Endothelial cell (in vitro differentiated cells): ENCODE data around the gene PPP1R14B. TPM values are rescaled to one million over a fixed set of nuclear protein-coding genes. Genes with fewer than 3 reads are reported as not detected.

Experiments
- DNase-seq: peaks from one replicate; pipeline ENCODE4 v3.0.0; 2021; ENCODE audit warnings: low spot score
- H3K27ac Mint-ChIP-seq: one replicate; pipeline ENCODE4 v1.8.0; 2021; ENCODE audit warnings: mixed read lengths, inconsistent platforms; ENCODE audit not compliant: unreplicated experiment
- H3K27me3 Mint-ChIP-seq: one replicate; pipeline ENCODE4 v1.8.0; 2021; ENCODE audit warnings: mild to moderate bottlenecking, moderate library complexity, mixed read lengths, inconsistent platforms; ENCODE audit not compliant: unreplicated experiment
- H3K36me3 Mint-ChIP-seq: one replicate; pipeline ENCODE4 v1.8.0; 2021; ENCODE audit warnings: mild to moderate bottlenecking, low read depth, mixed read lengths, inconsistent platforms; ENCODE audit not compliant: unreplicated experiment
- H3K4me1 Mint-ChIP-seq: one replicate; pipeline ENCODE4 v1.8.0; 2021; ENCODE audit warnings: mild to moderate bottlenecking, mixed read lengths, inconsistent platforms; ENCODE audit not compliant: unreplicated experiment
- H3K4me3 Mint-ChIP-seq: one replicate; pipeline ENCODE4 v1.8.0; 2021; ENCODE audit warnings: mild to moderate bottlenecking, mixed read lengths, inconsistent platforms; ENCODE audit not compliant: unreplicated experiment
- H3K9me3 Mint-ChIP-seq: one replicate; pipeline ENCODE4 v1.8.0; 2021; ENCODE audit warnings: mixed read lengths, inconsistent platforms; ENCODE audit not compliant: unreplicated experiment
- CTCF ChIP-seq: fragments of 200-600 bp; sonication (generic); IDR thresholded peaks from one replicate; pipeline ENCODE4 v1.5.0; 2021; ENCODE audit warnings: antibody characterized with exemption; ENCODE audit not compliant: unreplicated experiment
- total RNA-seq: library from RNA; stranded (reverse); fragmentation: NEBNext Ultra II Directional; extraction: Animal tissue kit (Norgen Biotek cat#: 25700); gene quantifications from one replicate; pipeline ENCODE4 v1.2.1, GENCODE V29; 2021; ENCODE audit not compliant: unreplicated experiment

Gene PPP1R14B
- total RNA-seq, 1 donor from 2014 or later, result 201 TPM

- peak overlapping the region; percentile 37 for H3K4me3 Mint-ChIP-seq
Measured at GRCh38 chr11:64289002-64289564, 42.3 kb upstream of the PPP1R14B start.

GRCh38 chr11:64288353-64288750 is 41.6 kb upstream of the PPP1R14B start:
- no peaks in the 10 kb centered on the region for H3K9me3 Mint-ChIP-seq
- no peak for TF ChIP-seq CTCF
- peaks cover 22% of the 10 kb centered on the region for H3K27me3 Mint-ChIP-seq

More at GRCh38 chr11:64289002-64289564, 42.3 kb upstream of the PPP1R14B start:
- no peak overlapping the region for H3K27ac Mint-ChIP-seq
- no peak for TF ChIP-seq CTCF
- no peak for DNase-seq
- H3K9me3 Mint-ChIP-seq, result no peaks in the 10 kb centered on the region
- H3K27me3 Mint-ChIP-seq, result peaks cover 24% of the 10 kb centered on the region
- peaks cover 9% of the 10 kb centered on the region for H3K36me3 Mint-ChIP-seq
- peaks cover 10% of the 10 kb centered on the region for H3K4me1 Mint-ChIP-seq

DNA sequence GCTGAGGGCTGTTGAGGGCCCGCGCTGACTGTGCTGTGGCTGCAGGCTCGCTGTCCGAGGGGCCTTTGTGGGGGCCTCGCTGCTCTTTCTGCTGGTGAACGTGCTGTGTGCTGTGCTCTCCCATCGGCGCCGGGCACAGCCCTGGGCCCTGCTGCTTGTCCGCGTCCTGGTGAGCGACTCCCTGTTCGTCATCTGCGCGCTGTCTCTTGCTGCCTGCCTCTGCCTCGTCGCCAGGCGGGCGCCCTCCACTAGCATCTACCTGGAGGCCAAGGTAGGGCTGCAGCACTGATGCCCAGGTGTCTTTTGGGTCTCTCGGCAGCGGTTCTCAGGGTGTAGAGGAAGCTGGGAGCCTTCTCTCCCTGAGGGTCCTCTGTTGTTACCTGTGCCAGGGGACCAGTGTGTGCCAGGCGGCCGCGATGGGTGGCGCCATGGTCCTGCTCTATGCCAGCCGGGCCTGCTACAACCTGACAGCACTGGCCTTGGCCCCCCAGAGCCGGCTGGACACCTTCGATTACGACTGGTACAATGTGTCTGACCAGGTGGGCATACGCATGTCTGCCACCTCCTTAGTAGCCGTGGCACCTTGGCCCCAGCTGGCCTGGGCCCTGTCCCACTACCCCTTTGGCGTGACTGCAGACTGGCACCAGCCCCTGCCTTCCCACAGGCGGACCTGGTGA is 41.1 kb upstream of the PPP1R14B start:
- H3K9me3 Mint-ChIP-seq, result no peaks in the 10 kb centered on the region

More at GRCh38 chr11:64288353-64288750, 41.6 kb upstream of the PPP1R14B start:
- peaks cover 9% of the 10 kb centered on the region for H3K36me3 Mint-ChIP-seq
- peaks cover 10% of the 10 kb centered on the region for H3K4me1 Mint-ChIP-seq
- H3K4me3 Mint-ChIP-seq, result no peak overlapping the region
- H3K27ac Mint-ChIP-seq, result no peak overlapping the region
- DNase-seq, result no peak

GRCh38 chr11:64286801-64287159 is 40.0 kb upstream of the PPP1R14B start:
- H3K36me3 Mint-ChIP-seq, result peaks cover 11% of the 10 kb centered on the region
- H3K27ac Mint-ChIP-seq, result peak overlapping the region; percentile 14
- no peak for TF ChIP-seq CTCF

More for the DNA sequence above, 41.1 kb upstream of the PPP1R14B start:
- no peak for DNase-seq
- Mint-ChIP-seq H3K27me3 (peaks cover 19% of the 10 kb centered on the region), H3K36me3 (peaks cover 9% of the 10 kb centered on the region), H3K4me3 (no peak overlapping the region), H3K27ac (no peak overlapping the region), H3K4me1 (peaks cover 10% of the 10 kb centered on the region)
- TF ChIP-seq CTCF, result no peak

More at GRCh38 chr11:64286801-64287159, 40.0 kb upstream of the PPP1R14B start:
- Mint-ChIP-seq H3K9me3 (no peaks in the 10 kb centered on the region), H3K4me3 (peak overlapping the region; percentile 87), H3K4me1 (peaks cover 10% of the 10 kb centered on the region), H3K27me3 (peaks cover 19% of the 10 kb centered on the region)
- DNase-seq, result no peak
